K562 (cell line): ENCODE results near the gene SIAE. TPM values are rescaled to one million over a fixed set of nuclear protein-coding genes. Genes with fewer than 3 reads are reported as not detected.

Source experiments
- ATF7 ChIP-seq: fragments of 450-650 bp; IDR thresholded peaks from 2 replicates; pipeline ENCODE4 v1.7.1; 2014; ENCODE audit warnings: mild to moderate bottlenecking, moderate library complexity
- CREM ChIP-seq: IDR thresholded peaks from 2 replicates; pipeline ENCODE4 v1.6.1; 2014; ENCODE audit warnings: antibody characterized with exemption, low read depth
- DDX20 ChIP-seq: fragments of 450-650 bp; IDR thresholded peaks from 2 replicates; pipeline ENCODE4 v1.6.1; 2016; ENCODE audit warnings: missing genetic modification characterization, low read depth, mild to moderate bottlenecking, missing compliant biosample characterization, moderate library complexity
- DMBX1 ChIP-seq: fragments of 250-450 bp; sonication (Bioruptor Pico); IDR thresholded peaks from 2 replicates; pipeline ENCODE4 v1.8.0; 2022; ENCODE audit warnings: inconsistent platforms, mild to moderate bottlenecking, moderate library complexity, borderline replicate concordance
- EP300 ChIP-seq: IDR thresholded peaks from 2 replicates; pipeline ENCODE4 v1.6.1; 2012; ENCODE audit warnings: low read length, improper control_type of control experiment
- HMG20A ChIP-seq: fragments of 450-650 bp; formaldehyde crosslinking; conservative IDR thresholded peaks from 2 replicates; pipeline ENCODE4 v1.4.0; 2020; ENCODE audit warnings: mild to moderate bottlenecking, mixed read lengths
- HNRNPUL1 ChIP-seq: fragments of 200-400 bp; formaldehyde crosslinking; IDR thresholded peaks from 2 replicates; pipeline ENCODE4 v1.6.1; 2017; ENCODE audit warnings: low read length
- MYC ChIP-seq, 2 experiments: fragments of 250-450 bp in 1 of 2; sonication (Bioruptor Pico) in 1 of 2; IDR thresholded peaks; 2 replicates each; pipeline versions ENCODE4 v1.5.1 to v1.6.1; 2012 to 2021; ENCODE audit warnings: low read depth in 2 of 2, borderline replicate concordance in 1 of 2, improper control_type of control experiment in 1 of 2, low read length in 1 of 2, mild to moderate bottlenecking in 1 of 2, moderate library complexity in 1 of 2
- NFIX ChIP-seq: fragments of 250-450 bp; sonication (Bioruptor Pico); IDR thresholded peaks from 2 replicates; pipeline ENCODE4 v1.4.0; 2020; ENCODE audit warnings: low read depth, mild to moderate bottlenecking, moderate library complexity
- RBM22 ChIP-seq: fragments of 200-400 bp; formaldehyde crosslinking; IDR thresholded peaks from 2 replicates; pipeline ENCODE4 v1.6.1; 2018; ENCODE audit warnings: low read length, low read depth; ENCODE audit not compliant: poor library complexity, severe bottlenecking
- RFX1 ChIP-seq: fragments of 450-650 bp; IDR thresholded peaks from 2 replicates; pipeline ENCODE4 v1.6.1; 2016; ENCODE audit warnings: mild to moderate bottlenecking, moderate library complexity
- SMAD4 ChIP-seq: fragments of 250-450 bp; sonication (Bioruptor Pico); conservative IDR thresholded peaks from 2 replicates; pipeline ENCODE4 v1.8.0; 2021; ENCODE audit warnings: inconsistent platforms, mild to moderate bottlenecking, moderate library complexity
- SMARCB1 ChIP-seq: IDR thresholded peaks from 2 replicates; pipeline ENCODE4 v1.6.1; 2011; ENCODE audit warnings: improper control_type of control experiment, low read depth; ENCODE audit not compliant: insufficient read length
- SRSF9 ChIP-seq: fragments of 200-400 bp; formaldehyde crosslinking; IDR thresholded peaks from 2 replicates; pipeline ENCODE4 v1.6.1; 2017; ENCODE audit warnings: low read depth, low read length, borderline replicate concordance
- polyA plus RNA-seq, 8 experiments: library from polyadenylated mRNA; depleted of rRNA in 4 of 8; stranded (reverse) in 5 of 8; unstranded in 3 of 8; fragments of >200 nt; fragmentation: Nextera tagmentation in 2 of 8; fragmentation: Illumina TruSeq in 1 of 8; extraction: Ambion mirVana in 2 of 8; extraction: Trizol in 1 of 8; gene quantifications; 2 replicates each; pipeline versions ENCODE4 v1.2.1 to v1.2.3, GENCODE V29; 2011 to 2014; ENCODE audit warnings: inconsistent platforms in 1 of 8, missing spikeins in 1 of 8
- total RNA-seq, 7 experiments: library from RNA; depleted of rRNA in 6 of 7; stranded (reverse); fragments of >200 nt in 6 of 7; fragmentation: Illumina TruSeq in 2 of 7; extraction: Trizol in 2 of 7; gene quantifications; 2 replicates each; pipeline versions ENCODE4 v1.2.1 to v1.2.3, GENCODE V29; 2011 to 2021; ENCODE audit warnings: low replicate concordance in 1 of 7
- TF ChIP-seq, protein P1 (sequence below): fragments of 250-450 bp; sonication (Bioruptor Pico); IDR thresholded peaks from 2 replicates; pipeline ENCODE4 v1.4.0; 2020
- TF ChIP-seq, protein P2 (sequence below): sonication (generic); formaldehyde crosslinking; IDR thresholded peaks from 2 replicates; pipeline ENCODE4 v1.8.0; 2022; ENCODE audit warnings: mild to moderate bottlenecking, missing genetic modification reagents, borderline replicate concordance
- TF ChIP-seq, protein P3 (sequence below), 2 experiments: fragments of 450-650 bp; IDR thresholded peaks; 2 replicates each; pipeline ENCODE4 v1.6.1; 2016; ENCODE audit warnings: mild to moderate bottlenecking in 2 of 2, borderline replicate concordance in 1 of 2, low read depth in 1 of 2, moderate library complexity in 1 of 2

The SIAE gene
- total and polyA plus RNA-seq, 9 of the 15 experiments (the other 6 are each of a cell fraction or from before 2014, with no cell fraction given) = 0.89 to 9.6 (median 3.7) TPM

DNA sequence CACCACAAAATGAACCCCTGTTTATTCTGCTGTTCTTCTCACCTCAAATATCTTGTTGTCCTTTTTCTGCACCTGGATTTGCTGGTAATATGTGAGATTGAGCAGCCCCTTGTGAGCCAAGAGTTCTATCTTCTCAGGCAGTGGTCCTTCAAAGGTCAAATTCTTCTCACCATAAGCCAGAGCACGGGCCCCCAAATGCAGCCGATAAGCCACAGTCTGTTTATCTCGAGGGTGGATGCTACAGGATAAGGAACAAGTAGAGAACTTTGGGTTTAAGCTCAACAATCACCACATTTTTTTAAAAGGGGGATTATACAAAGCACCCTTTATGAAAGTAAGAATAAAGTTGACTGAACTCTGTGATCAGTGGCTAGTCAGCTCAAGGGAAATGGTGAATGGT lies 35.0 kb downstream of the SIAE start (continued):
- TF ChIP-seq, protein P1, sequence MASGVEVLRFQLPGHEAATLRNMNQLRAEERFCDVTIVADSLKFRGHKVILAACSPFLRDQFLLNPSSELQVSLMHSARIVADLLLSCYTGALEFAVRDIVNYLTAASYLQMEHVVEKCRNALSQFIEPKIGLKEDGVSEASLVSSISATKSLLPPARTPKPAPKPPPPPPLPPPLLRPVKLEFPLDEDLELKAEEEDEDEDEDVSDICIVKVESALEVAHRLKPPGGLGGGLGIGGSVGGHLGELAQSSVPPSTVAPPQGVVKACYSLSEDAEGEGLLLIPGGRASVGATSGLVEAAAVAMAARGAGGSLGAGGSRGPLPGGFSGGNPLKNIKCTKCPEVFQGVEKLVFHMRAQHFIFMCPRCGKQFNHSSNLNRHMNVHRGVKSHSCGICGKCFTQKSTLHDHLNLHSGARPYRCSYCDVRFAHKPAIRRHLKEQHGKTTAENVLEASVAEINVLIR = no peak
- no peak for TF ChIP-seq DDX20
- no peak for TF ChIP-seq SMARCB1
- 0 out of 2 replicates have a peak, but pooled peaks have one; percentile 22 for TF ChIP-seq EP300
- no peak for TF ChIP-seq SMAD4 (CRISPR knock-in tag)
- no peak for TF ChIP-seq HNRNPUL1
- no peak for TF ChIP-seq DMBX1 (CRISPR knock-in tag)
- TF ChIP-seq RBM22 = no peak
- no peak for TF ChIP-seq SRSF9
- no peak for TF ChIP-seq NFIX (CRISPR knock-in tag)
- TF ChIP-seq, protein P2, sequence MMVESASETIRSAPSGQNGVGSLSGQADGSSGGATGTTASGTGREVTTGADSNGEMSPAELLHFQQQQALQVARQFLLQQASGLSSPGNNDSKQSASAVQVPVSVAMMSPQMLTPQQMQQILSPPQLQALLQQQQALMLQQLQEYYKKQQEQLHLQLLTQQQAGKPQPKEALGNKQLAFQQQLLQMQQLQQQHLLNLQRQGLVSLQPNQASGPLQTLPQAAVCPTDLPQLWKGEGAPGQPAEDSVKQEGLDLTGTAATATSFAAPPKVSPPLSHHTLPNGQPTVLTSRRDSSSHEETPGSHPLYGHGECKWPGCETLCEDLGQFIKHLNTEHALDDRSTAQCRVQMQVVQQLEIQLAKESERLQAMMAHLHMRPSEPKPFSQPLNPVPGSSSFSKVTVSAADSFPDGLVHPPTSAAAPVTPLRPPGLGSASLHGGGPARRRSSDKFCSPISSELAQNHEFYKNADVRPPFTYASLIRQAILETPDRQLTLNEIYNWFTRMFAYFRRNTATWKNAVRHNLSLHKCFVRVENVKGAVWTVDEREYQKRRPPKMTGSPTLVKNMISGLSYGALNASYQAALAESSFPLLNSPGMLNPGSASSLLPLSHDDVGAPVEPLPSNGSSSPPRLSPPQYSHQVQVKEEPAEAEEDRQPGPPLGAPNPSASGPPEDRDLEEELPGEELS = no peak
- TF ChIP-seq HMG20A (CRISPR knock-in tag) = no peak
- no peak for TF ChIP-seq ATF7
- TF ChIP-seq CREM = no peak
- TF ChIP-seq, protein P3, sequence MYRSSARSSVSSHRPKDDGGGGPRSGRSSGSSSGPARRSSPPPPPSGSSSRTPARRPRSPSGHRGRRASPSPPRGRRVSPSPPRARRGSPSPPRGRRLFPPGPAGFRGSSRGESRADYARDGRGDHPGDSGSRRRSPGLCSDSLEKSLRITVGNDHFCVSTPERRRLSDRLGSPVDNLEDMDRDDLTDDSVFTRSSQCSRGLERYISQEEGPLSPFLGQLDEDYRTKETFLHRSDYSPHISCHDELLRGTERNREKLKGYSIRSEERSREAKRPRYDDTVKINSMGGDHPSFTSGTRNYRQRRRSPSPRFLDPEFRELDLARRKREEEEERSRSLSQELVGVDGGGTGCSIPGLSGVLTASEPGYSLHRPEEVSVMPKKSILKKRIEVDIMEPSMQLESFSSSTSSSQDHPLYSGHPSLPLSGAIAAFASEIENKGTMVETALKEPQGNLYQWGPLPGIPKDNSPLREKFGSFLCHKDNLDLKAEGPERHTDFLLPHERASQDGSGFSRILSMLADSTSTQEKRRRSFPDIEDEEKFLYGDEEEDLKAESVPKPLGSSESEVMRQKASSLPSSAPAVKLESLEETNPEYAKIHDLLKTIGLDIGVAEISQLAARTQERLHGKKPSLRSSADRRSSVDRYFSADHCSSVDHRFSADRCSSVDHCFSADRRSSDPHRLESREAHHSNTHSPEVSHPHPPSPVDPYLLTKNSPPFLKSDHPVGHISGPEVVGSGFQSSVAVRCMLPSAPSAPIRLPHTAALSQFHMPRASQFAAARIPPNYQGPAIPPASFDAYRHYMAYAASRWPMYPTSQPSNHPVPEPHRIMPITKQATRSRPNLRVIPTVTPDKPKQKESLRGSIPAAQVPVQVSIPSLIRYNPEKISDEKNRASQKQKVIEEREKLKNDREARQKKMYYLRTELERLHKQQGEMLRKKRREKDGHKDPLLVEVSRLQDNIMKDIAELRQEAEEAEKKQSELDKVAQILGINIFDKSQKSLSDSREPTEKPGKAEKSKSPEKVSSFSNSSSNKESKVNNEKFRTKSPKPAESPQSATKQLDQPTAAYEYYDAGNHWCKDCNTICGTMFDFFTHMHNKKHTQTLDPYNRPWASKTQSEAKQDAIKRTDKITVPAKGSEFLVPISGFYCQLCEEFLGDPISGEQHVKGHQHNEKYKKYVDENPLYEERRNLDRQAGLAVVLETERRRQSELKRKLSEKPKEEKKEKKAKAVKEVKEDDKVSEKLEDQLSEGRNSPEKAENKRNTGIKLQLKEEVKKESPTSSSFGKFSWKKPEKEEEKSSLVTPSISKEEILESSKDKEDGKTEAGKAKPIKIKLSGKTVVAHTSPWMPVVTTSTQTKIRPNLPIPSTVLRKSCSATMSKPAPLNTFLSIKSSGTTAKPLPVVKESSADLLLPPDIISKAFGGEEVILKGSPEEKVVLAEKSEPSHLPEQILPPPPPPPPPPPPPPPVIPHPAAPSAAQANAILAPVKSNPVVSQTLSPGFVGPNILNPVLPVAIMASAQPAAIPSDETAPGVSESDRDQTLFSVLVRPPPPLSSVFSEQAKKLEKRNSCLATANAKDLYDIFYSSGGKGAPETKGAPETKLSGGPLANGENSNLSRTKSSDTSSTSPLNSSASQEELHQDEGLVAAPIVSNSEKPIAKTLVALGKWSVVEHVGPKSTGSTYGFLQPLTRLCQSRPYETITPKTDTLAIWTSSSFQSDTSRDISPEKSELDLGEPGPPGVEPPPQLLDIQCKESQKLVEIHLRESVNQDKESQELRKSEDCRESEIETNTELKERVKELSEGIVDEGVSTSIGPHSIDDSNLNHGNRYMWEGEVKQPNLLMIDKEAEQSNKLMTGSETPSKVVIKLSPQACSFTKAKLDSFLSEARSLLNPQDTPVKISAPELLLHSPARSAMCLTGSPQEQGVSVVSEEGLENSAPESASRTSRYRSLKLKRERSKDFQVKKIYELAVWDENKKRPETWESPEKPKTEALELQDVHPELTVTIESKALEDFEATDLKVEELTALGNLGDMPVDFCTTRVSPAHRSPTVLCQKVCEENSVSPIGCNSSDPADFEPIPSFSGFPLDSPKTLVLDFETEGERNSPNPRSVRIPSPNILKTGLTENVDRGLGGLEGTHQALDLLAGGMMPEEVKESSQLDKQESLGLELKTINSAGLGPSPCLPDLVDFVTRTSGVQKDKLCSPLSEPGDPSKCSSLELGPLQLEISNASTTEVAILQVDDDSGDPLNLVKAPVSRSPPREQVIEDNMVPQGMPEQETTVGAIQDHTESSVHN (IDR thresholded peaks at IDR 0.05; ENCODE audit: borderline replicate concordance in 1 of 2, low read depth in 1 of 2) = no peak
- no peak for TF ChIP-seq MYC (IDR thresholded peaks at IDR 0.05; ENCODE audit: low read depth, low read length)
- no peak for TF ChIP-seq MYC (CRISPR knock-in tag; IDR thresholded peaks at IDR 0.05; ENCODE audit: borderline replicate concordance, low read depth)
- no peak for TF ChIP-seq RFX1
